SHP77 treated with DMSO at 0.1 percent for 48 hours (cell line): ENCODE results near the gene TMEM255A.
"Not testable (repeated sequence)": the region's sequence is repeated elsewhere in the genome, so short reads cannot be mapped to it uniquely, and the experiment has no call there.

ENCODE experiments used
- DNase-seq: peaks from one replicate; lab custom pipeline; 2025; lab: John Stamatoyannopoulos, UW

Gene TMEM255A

GRCh38 chrX:120310861-120311726 is at the start of gene TMEM255A:
Gene TMEM255A, minus strand, starts transcription at chrX:120311461. Its CDS starts 152 bp downstream, at chrX:120311309.
- DNase-seq, result no peak

DNA sequence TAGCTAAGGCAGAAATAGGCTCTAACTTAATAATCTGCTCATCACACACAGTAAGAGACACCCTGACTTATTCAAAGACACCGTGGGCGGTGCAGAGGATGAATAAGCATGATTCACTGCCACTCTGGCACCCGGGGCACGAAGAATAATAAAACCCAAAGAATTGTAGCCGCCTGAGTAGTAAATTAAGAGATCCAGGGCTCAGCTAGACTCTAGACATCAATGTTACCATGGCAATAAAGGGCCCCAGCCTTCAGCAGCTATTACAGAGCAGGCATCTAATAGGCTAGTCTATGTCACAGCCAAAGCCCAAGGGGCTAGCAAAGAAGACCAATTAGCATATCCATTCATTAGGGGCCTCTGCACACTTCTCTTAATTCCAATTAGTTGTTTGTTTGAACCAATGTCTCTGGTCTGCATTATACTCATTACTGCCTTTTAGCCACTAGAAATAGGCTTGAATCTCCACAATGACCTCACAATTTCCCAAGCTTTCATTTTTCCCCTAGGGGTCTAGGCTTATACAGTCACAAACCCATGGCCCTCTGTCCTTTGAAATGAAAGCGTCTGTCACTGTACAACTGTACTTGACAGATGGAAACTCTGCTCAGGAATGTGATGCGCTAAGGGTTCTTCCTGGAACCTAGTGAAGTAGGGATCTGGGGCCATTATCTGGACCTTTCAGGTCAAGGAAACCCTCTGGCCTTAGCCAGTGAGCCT is 47.6 kb upstream of the TMEM255A start:
- no peak for DNase-seq

GRCh38 chrX:120357186-120357585 is 45.9 kb upstream of the TMEM255A start:
- DNase-seq, result no peak

DNA sequence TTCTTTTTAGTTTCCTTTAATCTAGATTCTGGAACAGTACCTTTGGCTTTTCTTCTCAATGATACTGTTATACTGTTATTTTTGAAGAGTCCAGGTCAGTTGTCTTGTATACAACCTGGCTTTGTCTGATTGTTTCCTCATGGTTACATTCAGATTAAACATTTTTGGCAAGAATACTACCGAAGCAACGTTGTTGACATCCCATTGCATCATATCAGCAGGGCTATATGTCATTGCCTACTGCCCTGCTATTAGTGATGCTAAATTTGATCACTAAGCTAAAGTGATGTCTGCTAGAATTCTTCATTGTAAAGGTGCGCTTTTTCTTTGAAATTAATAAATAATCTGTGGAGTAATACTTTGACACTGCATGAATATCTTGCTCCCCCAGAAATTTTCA is 44.8 kb upstream of the TMEM255A start:
- no peak for DNase-seq

DNA sequence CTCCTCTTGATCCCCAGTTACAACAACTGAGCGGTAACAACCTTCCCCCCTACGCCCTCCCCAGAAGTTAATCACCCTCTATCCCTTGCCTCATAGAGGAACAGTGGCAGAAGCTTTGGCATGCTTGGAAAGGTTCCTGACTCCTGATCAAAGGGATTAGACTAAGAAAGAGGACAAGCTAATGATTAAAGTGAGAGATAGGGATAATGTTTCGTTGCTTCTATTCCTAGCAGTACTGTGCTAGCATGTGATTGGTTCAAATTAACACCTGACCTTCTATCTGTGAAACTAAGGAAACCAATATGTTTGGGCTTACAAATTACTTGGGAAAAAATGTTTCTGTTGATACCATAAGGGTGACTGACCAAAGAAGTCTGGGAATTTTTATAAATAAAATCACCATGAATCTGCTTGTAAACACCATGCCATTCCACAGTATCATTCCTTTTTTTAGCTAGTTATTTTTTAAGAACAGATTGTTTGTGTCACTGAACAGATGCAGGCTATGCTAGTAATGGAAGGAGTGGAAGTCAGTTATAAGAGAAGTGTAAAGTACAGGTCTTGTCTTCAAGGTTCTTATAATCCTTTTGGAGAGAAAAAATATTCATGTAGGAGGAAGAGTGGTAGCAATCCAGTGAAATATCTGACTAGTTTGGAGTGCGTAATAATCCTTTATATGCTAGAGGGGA is 39.3 kb upstream of the TMEM255A start:
- DNase-seq, result no peak

DNA sequence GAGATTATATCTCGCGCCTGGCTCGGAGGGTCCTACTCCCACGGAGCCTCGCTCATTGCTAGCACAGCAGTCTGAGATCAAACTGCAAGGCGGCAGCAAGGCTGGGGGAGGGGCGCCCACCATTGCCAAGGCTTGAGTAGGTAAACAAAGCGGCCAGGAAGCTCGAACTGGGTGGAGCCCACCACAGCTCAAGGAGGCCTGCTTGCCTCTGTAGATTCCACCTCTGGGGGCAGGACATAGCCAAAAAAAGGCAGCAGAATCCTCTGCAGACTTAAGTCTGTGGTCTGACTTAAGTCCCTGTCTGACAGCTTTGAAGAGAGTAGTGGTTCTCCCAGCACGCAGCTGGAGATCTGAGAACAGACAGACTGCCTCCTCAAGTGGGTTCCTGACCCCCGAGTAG is 33.3 kb upstream of the TMEM255A start:
- not testable (repeated sequence) for DNase-seq

DNA sequence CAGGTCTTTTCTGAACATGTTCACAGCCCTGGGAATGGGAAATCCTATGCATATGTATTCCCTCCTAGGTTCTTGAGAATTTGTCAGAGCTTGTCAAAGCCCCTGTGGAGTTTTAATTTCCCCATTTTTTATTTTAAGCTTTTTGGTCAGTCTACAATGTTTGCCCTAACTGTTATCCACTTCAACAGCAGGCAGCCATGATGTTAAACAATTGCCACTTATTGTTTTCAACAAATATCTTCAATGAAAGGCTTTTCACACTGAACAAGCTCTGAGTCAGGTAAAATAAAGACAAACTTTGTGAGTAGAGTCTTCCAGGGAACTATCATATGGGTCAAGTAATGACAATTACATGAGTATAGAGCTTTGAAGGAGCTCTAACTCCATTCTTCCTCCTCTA is 25.6 kb upstream of the TMEM255A start:
- DNase-seq, result no peak

GRCh38 chrX:120335289-120335688 is 24.0 kb upstream of the TMEM255A start:
- no peak for DNase-seq

GRCh38 chrX:120334603-120335002 is 23.3 kb upstream of the TMEM255A start:
- DNase-seq, result no peak

- DNase-seq, result no peak
These were observed 22.9 kb upstream of the TMEM255A start for GRCh38 chrX:120334151-120334550.

- no peak for DNase-seq
These were observed 21.1 kb upstream of the TMEM255A start for GRCh38 chrX:120332394-120332793.

GRCh38 chrX:120331116-120331515 is 19.9 kb upstream of the TMEM255A start:
- DNase-seq, result no peak

- no peak for DNase-seq
These were observed 10.4 kb upstream of the TMEM255A start for GRCh38 chrX:120321520-120322281.

GRCh38 chrX:120318411-120318810 is 7.2 kb upstream of the TMEM255A start:
- DNase-seq, result no peak

GRCh38 chrX:120316587-120317283 is 5.5 kb upstream of the TMEM255A start:
- no peak for DNase-seq

DNA sequence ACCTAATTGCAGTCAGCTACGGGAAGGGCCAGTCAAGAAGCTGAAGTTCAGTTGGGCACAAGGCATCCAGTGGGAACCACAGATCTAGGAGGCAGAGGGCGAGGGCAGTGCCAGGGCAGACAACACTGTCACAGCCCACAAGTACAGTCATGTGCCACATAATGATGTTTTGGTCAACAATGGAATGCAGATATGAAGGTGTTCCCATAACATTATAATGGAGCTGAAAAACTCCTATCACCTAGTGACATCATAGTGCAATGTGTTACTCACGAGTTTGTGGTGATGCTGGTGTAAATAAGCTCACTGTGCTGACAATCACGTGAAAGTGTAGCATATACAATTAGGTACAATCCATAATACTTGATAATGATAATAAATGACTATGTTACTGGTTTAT is 4.5 kb upstream of the TMEM255A start:
- no peak for DNase-seq

- DNase-seq, result no peak
These were observed 434 bp upstream of the TMEM255A start for GRCh38 chrX:120311727-120312063.

DNA sequence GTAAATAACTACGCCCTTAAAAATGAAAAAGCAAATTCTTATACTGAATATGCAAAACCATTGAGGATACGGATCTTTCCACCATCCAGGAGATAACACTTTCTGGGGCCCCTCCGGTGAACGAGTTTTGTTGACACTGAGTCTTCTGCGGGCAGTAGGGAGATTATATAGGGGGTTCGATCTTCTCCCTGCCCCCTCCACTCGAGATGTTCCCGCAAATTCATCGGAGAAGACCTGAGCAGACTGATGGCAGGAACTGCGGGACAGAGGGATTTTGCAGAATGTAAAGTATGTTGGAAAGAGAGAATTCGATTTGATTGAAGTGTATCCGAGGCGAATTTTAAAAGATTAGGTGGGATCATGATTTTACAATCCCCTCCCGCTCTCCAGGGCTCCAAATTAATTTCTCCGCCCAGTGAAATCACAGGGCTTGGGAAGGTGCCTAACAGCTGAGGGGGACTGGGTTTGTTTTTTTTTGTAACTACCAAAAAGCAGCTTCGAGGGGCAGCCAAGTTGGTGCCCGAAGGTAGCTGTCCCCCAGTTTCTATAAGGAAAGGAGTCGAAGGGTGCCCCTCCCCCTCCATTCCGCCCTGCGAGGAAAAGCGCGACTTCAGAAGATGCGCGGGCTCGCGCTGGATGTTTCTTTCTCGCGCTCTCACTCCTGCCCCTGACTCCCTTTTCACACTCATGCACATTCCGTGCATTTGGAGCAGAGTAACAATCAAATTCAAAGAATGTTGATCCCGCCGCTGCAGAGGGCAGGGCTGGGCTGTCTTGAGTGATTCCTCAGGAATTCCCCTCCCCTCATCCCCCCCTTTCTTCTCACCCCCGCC is 1.2 kb downstream of the TMEM255A start:
- DNase-seq, result no peak

DNA sequence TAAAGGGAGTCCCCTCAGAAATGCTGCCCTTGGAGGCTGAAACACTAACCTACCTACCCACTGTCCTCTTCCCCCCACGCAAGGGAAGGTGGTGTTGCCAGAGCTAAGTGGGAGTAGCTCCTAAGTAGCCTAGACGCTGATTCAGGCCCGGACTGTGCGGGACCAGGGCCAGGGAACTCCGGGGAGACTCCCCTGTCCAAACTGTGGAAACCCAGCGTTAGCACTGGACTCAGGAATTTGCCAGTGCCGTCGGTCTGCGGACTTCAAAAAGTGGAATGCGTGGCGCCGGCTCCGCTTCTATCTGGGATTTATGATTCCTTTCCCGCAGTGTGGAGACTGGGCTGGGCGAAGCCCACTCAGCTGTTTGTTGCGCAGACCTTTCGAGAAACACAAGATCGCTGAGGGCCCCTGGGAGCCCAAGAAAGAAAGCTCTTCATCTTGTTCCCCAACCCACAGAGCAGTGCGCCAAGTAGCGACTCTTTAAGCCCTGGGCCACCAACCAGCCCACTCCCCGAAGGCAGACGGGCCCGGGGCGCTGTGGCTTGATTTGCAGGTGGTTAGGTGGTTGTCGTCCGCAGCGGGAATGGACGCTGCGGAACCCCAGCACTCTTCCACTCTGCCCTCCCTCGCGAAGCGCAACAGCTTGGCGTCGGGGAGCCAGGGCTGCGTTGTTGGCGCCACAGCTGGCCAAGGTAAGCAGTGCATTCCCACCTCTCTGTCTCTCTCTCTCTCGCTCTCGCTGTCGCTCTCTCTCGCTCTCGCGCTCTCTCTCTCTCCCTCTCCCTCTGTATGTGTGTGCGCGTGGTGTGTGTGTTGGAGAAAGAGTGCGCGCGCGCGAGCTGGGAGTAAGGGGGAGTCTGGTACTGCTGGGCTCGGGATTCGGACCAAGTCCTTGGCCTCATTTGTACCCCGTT is 2.0 kb downstream of the TMEM255A start:
- DNase-seq, result no peak
